H1 (cell line): ENCODE results near the gene PDZD4. TPM values are rescaled to one million over a fixed set of nuclear protein-coding genes. Genes with fewer than 3 reads are reported as not detected.
A peak's percentile ranks its signal among the peaks of the same experiment; 100 is the strongest.

ENCODE experiments used
- CTCF ChIA-PET: fragments of 300-600 bp; sonication (Branson Sonifier 250); formaldehyde crosslinking; loops from one replicate; lab custom pipeline; 2021; ENCODE audit not compliant: partially characterized antibody; lab: Charles Lee
- POLR2A ChIA-PET: fragments of 300-600 bp; sonication (Branson Sonifier 250); formaldehyde crosslinking; loops from one replicate; lab custom pipeline; 2021; ENCODE audit warnings: inconsistent platforms; ENCODE audit not compliant: partially characterized antibody; lab: Charles Lee
- DNase-seq, 2 experiments: peaks; one replicate each; pipeline versions ENCODE4 v3.0.0 to v3.0.0-alpha.2; 2010 to 2022; ENCODE audit warnings: low spot score in 2 of 2, low read depth in 1 of 2, mixed read lengths in 1 of 2
- FAIRE-seq: peaks from 2 replicates; lab custom pipeline; 2011; peaks lifted over from hg19 to GRCh38; lab: Jason Lieb, UNC
- H2AFZ ChIP-seq: 2 replicates; pipeline ENCODE4 v1.8.1; 2012; ENCODE audit warnings: low read length, inconsistent platforms
- H2AK5ac ChIP-seq: 2 replicates; pipeline ENCODE4 v1.6.1; 2013; ENCODE audit warnings: low read depth, low read length
- H2BK120ac ChIP-seq: replicated peaks from 2 replicates; pipeline ENCODE3; 2013; ENCODE audit warnings: low read depth, low read length, inconsistent platforms
- H2BK12ac ChIP-seq: 2 replicates; pipeline ENCODE4 v1.6.1; 2013; ENCODE audit warnings: low read depth, low read length
- H2BK15ac ChIP-seq: 2 replicates; pipeline ENCODE4 v1.6.1; 2013; ENCODE audit warnings: low read length
- H2BK20ac ChIP-seq: 2 replicates; pipeline ENCODE4 v1.6.1; 2013; ENCODE audit warnings: low read length
- H2BK5ac ChIP-seq: 2 replicates; pipeline ENCODE4 v1.6.1; 2013; ENCODE audit warnings: low read depth, low read length
- H3K14ac ChIP-seq: 2 replicates; pipeline ENCODE4 v1.6.1; 2013; ENCODE audit warnings: inconsistent platforms; ENCODE audit not compliant: insufficient read length
- H3K18ac ChIP-seq: 2 replicates; pipeline ENCODE4 v1.6.1; 2013; ENCODE audit warnings: low read length; ENCODE audit errors: extremely low read depth
- H3K23ac ChIP-seq: 2 replicates; pipeline ENCODE4 v1.6.1; 2013; ENCODE audit warnings: inconsistent platforms; ENCODE audit not compliant: insufficient read length
- H3K23me2 ChIP-seq: 2 replicates; pipeline ENCODE4 v1.6.1; 2013; ENCODE audit warnings: low read depth, low read length
- H3K27ac ChIP-seq: 2 replicates; pipeline ENCODE4 v1.6.1; 2011; ENCODE audit warnings: low read depth, low read length, inconsistent platforms
- H3K27me3 ChIP-seq, 4 experiments: replicated peaks in 1 of 4; 1 replicate in 1 of 4; 2 replicates in 3 of 4; pipeline versions ENCODE4 v1.6.1 to v1.8.1; 2011 to 2013; ENCODE audit warnings: low read length in 3 of 4, mild to moderate bottlenecking in 3 of 4, inconsistent platforms in 2 of 4, mixed read lengths in 2 of 4, moderate library complexity in 1 of 4; ENCODE audit not compliant: control insufficient read depth in 3 of 4, insufficient read depth in 3 of 4; ENCODE audit errors: extremely low read depth in 1 of 4
- H3K36me3 ChIP-seq, 4 experiments: 2 replicates each; pipeline versions ENCODE4 v1.6.1 to v1.8.1; 2011 to 2013; ENCODE audit warnings: mild to moderate bottlenecking in 4 of 4, low read length in 3 of 4, moderate library complexity in 2 of 4, control low read depth in 1 of 4, inconsistent platforms in 1 of 4; ENCODE audit not compliant: insufficient read depth in 4 of 4, control insufficient read depth in 2 of 4
- H3K4ac ChIP-seq: replicated peaks from 2 replicates; pipeline ENCODE3; 2013; ENCODE audit warnings: low read length, low read depth, mixed read lengths, inconsistent platforms; ENCODE audit not compliant: insufficient read length
- H3K4me1 ChIP-seq, 4 experiments: replicated peaks in 1 of 4; 1 replicate in 1 of 4; 2 replicates in 3 of 4; pipeline versions ENCODE4 v1.6.1 to v1.8.1; 2011 to 2013; ENCODE audit warnings: low read length in 3 of 4, inconsistent platforms in 2 of 4, mixed read lengths in 1 of 4; ENCODE audit not compliant: insufficient read depth in 4 of 4, control insufficient read depth in 3 of 4
- H3K4me2 ChIP-seq, 2 experiments: 2 replicates each; pipeline versions ENCODE4 v1.6.1 to v1.8.1; 2011 to 2013; ENCODE audit warnings: low read depth in 2 of 2, low read length in 2 of 2, control low read depth in 1 of 2, inconsistent platforms in 1 of 2, mild to moderate bottlenecking in 1 of 2; ENCODE audit not compliant: insufficient read depth in 1 of 2
- H3K4me3 ChIP-seq, 4 experiments: fragments of 200-600, 300-600 bp in 1 of 4; sonication (generic), shearing (Covaris generic), sonication (Bioruptor Twin) in 1 of 4; 2 replicates each; pipeline versions ENCODE4 v1.5.1 to v1.8.1; 2011 to 2016; ENCODE audit warnings: low read length in 4 of 4, low read depth in 3 of 4, control low read depth in 2 of 4, inconsistent platforms in 2 of 4, mild to moderate bottlenecking in 2 of 4, mixed read lengths in 1 of 4, moderate library complexity in 1 of 4; ENCODE audit not compliant: insufficient read depth in 2 of 4; ENCODE audit errors: extremely low read depth in 1 of 4
- H3K56ac ChIP-seq: replicated peaks from 2 replicates; pipeline ENCODE3; 2013; ENCODE audit warnings: low read depth, mild to moderate bottlenecking, mixed read lengths, low read length, inconsistent platforms; ENCODE audit not compliant: insufficient read length
- H3K79me1 ChIP-seq: 2 replicates; pipeline ENCODE4 v1.6.1; 2013; ENCODE audit warnings: low read depth, low read length, control low read depth
- H3K79me2 ChIP-seq, 2 experiments: 2 replicates each; pipeline versions ENCODE4 v1.6.1 to v1.8.1; 2012 to 2013; ENCODE audit warnings: low read length in 2 of 2, mild to moderate bottlenecking in 2 of 2, inconsistent platforms in 1 of 2; ENCODE audit not compliant: insufficient read depth in 2 of 2, control insufficient read depth in 1 of 2
- H3K9ac ChIP-seq, 4 experiments: replicated peaks in 1 of 4; 1 replicate in 1 of 4; 2 replicates in 3 of 4; pipeline versions ENCODE4 v1.6.1 to v1.8.1; 2011 to 2013; ENCODE audit warnings: low read depth in 3 of 4, low read length in 3 of 4, control low read depth in 2 of 4, mild to moderate bottlenecking in 2 of 4, moderate library complexity in 2 of 4, inconsistent platforms in 1 of 4; ENCODE audit errors: extremely low read depth in 1 of 4
- H3K9me3 ChIP-seq, 2 experiments: 2 replicates each; pipeline versions ENCODE4 v1.6.1 to v1.8.1; 2012 to 2013; ENCODE audit warnings: mild to moderate bottlenecking in 2 of 2, moderate library complexity in 2 of 2, control low read depth in 1 of 2, inconsistent platforms in 1 of 2, low read depth in 1 of 2, low read length in 1 of 2, mixed read lengths in 1 of 2; ENCODE audit not compliant: insufficient read depth in 2 of 2
- H4K20me1 ChIP-seq, 2 experiments: replicated peaks in 1 of 2; 2 replicates each; pipeline versions ENCODE3 to v1.8.1; 2011 to 2013; ENCODE audit warnings: inconsistent platforms in 2 of 2, low read length in 2 of 2, mild to moderate bottlenecking in 1 of 2; ENCODE audit not compliant: insufficient read depth in 2 of 2, control insufficient read depth in 1 of 2
- H4K5ac ChIP-seq: 2 replicates; pipeline ENCODE4 v1.6.1; 2013; ENCODE audit warnings: low read length, low read depth, mixed read lengths, inconsistent platforms; ENCODE audit not compliant: insufficient read length
- H4K8ac ChIP-seq: 2 replicates; pipeline ENCODE4 v1.8.0; 2013; ENCODE audit warnings: mild to moderate bottlenecking, moderate library complexity, low read length, inconsistent platforms; ENCODE audit not compliant: insufficient read depth; ENCODE audit errors: extremely low read depth
- H4K91ac ChIP-seq: replicated peaks from 2 replicates; pipeline ENCODE3; 2013; ENCODE audit warnings: low read length, mixed read lengths, inconsistent platforms; ENCODE audit not compliant: insufficient read length
- CBX5 ChIP-seq: fragments of 300-800, 300-1000 bp; sonication (generic); IDR thresholded peaks from 2 replicates; pipeline ENCODE4 v1.7.1; 2016; ENCODE audit warnings: antibody characterized with exemption, low read length, low read depth
- POLR2AphosphoS5 ChIP-seq: IDR thresholded peaks from 2 replicates; pipeline ENCODE4 v1.6.1; 2011; ENCODE audit warnings: low read depth, low read length
- WGBS, 2 experiments: shearing (Covaris generic) in 1 of 2; methylation state at CpG; one replicate each; pipeline versions ENCODE4 v1.1.6 to v1.1.7; 2013 to 2015; ENCODE audit warnings: low lambda C conversion rate in 2 of 2, mixed read lengths in 2 of 2, inconsistent platforms in 1 of 2, low coverage in 1 of 2, missing lambda C conversion rate in 1 of 2; ENCODE audit not compliant: insufficient replicate concordance in 2 of 2, insufficient coverage in 1 of 2, insufficient read length in 1 of 2; ENCODE audit errors: extremely low coverage in 1 of 2, missing lambda C conversion rate in 1 of 2; 5-methylcytosine and 5-hydroxymethylcytosine counted together
- polyA plus RNA-seq, 7 experiments: library from polyadenylated mRNA; depleted of rRNA in 3 of 7; stranded (reverse) in 5 of 7; unstranded in 2 of 7; fragments of >200 nt in 5 of 7; fragments of 200-250 nt in 2 of 7; gene quantifications; 1 replicate in 5 of 7; 2 replicates in 1 of 7; 4 replicates in 1 of 7; pipeline versions ENCODE4 v1.2.1 to v1.2.3, GENCODE V29; 2011 to 2013; ENCODE audit warnings: missing spikeins in 2 of 7, mixed read lengths in 2 of 7
- total RNA-seq: library from RNA; stranded (reverse); fragmentation: NEBNext Ultra II Directional; extraction: Animal tissue kit (Norgen Biotek cat#: 25700); gene quantifications from 2 replicates; pipeline ENCODE4 v1.2.1, GENCODE V29; 2021
- TF ChIP-seq, protein P1 (sequence below): IDR thresholded peaks from 2 replicates; pipeline ENCODE4 v1.6.1; 2012; ENCODE audit warnings: inconsistent platforms

The PDZD4 gene
- total and polyA plus RNA-seq, 2 of the 8 experiments (the other 6 are each of a cell fraction or from before 2014, with no cell fraction given) = 45.8 to 169 TPM

DNA sequence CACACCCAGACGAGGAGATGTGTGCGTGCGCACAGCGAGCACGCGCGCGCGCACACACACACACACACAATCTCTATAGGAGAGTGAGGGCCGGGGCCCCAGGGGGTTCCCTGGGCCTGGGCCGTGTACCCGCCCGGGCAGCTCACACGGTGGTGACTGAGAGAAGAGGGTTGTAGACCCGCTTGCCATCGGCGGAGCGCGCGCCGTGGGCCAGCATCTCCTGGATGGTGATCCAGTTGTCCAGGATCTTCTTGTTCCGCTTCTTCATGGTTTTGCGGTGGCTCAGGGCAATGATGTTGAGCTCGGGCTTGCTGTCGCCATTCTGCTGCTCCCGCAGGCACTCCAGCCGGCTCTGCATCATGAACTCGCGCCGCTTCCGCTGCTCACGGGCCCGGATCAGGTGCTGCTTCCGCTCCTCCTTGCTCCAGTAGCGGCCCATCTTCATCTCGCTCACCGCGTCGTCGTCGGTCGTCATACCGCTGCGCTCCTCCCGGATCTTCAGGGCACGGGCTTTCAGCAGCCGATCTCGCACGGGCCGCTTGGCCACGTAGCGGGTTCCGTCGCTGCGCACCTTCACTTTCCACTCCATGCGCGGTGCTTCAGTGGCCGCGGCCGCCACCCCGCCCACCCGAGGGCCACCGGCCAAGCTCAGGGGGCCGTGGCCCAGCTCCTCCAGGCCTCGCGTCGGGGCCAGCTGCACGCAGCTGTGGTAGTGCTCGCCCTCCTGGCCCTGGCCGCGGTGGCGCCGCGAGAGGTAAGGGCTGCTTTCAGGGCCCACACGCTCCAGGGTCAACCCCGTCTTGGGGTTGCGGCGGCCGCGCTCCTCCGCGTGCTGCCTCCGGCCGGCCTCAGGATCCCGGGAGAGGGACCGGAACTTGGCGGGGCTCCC is 26.9 kb downstream of the PDZD4 start:
- Histone ChIP-seq H3K23ac (no peak overlapping the region), H3K9me3 (no peaks in the 10 kb centered on the region), H2BK120ac (no peak overlapping the region), H3K9ac (no peak overlapping the region), H3K23me2 (no peaks in the 10 kb centered on the region), H3K4ac (no peak overlapping the region), H3K79me1 (peaks cover 3% of the 10 kb centered on the region), H3K14ac (no peak overlapping the region), H2AK5ac (no peak overlapping the region), H2BK15ac (no peak overlapping the region), H2BK12ac (no peak overlapping the region), H3K27ac (no peak overlapping the region), H2BK5ac (no peak overlapping the region), H2AFZ (no peak overlapping the region), H4K20me1 (peaks cover 2 to 12% of the 10 kb centered on the region in 2 experiments), H3K4me2 (no peak overlapping the region), H3K4me3 (no peak overlapping the region), H3K36me3 (peaks cover 0 to 24% (median 3%) of the 10 kb centered on the region in 4 experiments; a peak in 3 of 8 replicates), H2BK20ac (no peak overlapping the region), H3K18ac (no peak overlapping the region), H4K91ac (no peak overlapping the region), H3K27me3 (no peaks in the 10 kb centered on the region), H3K4me1 (no peaks in the 10 kb centered on the region), H3K56ac (no peak overlapping the region), H4K5ac (no peak overlapping the region), H3K79me2 (peaks cover 0 to 13% of the 10 kb centered on the region in 2 experiments; a peak in 1 of 4 replicates), H4K8ac (peak overlapping the region; percentile 51)
- FAIRE-seq (no peak), DNase-seq (no peak)
- WGBS, 2 experiments = 100% methylated on average over 5 of the region's 87 CpGs; no CpG with 5 or more reads in 1 of the 2 experiments
- POLR2A ChIA-PET = interaction anchor here (0.6 to 5.4 kb wide), 8 partner anchors 8 to 206 kb away, joined by 3 to 22 read pairs (median 3); partner anchors contain the start of genes IDH3G and SSR4
- TF ChIP-seq CBX5 = no peak
- TF ChIP-seq, protein P1, sequence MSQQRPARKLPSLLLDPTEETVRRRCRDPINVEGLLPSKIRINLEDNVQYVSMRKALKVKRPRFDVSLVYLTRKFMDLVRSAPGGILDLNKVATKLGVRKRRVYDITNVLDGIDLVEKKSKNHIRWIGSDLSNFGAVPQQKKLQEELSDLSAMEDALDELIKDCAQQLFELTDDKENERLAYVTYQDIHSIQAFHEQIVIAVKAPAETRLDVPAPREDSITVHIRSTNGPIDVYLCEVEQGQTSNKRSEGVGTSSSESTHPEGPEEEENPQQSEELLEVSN = no peak
- TF ChIP-seq POLR2AphosphoS5 = no peak
- CTCF ChIA-PET = interaction anchor here (0.7 kb wide), 1 partner anchor 15 kb away, joined by 3 read pairs; no protein-coding TSS in a partner anchor
